GM10248 (cell line): ENCODE results near the gene ELMOD1.

Experiments used
- CTCF ChIA-PET: fragments of 300-600 bp; sonication (Branson Sonifier 250); formaldehyde crosslinking; extraction: SDS; loops from one replicate; lab custom pipeline; 2021; ENCODE audit warnings: antibody characterized with exemption; lab: Yijun Ruan, JAX
- POLR2A ChIA-PET: fragments of 350-650 bp; sonication (Branson Sonifier 250); formaldehyde crosslinking; extraction: SDS; loops from one replicate; lab custom pipeline; 2020; ENCODE audit warnings: antibody characterized with exemption; lab: Yijun Ruan, JAX
- DNase-seq: peaks from one replicate; pipeline ENCODE4 v3.0.0; 2012; ENCODE audit errors: extremely low spot score
- TF ChIP-seq, protein P1 (sequence below): IDR thresholded peaks from 2 replicates; pipeline ENCODE4 v1.5.1; 2012; ENCODE audit warnings: mild to moderate bottlenecking, low read depth; ENCODE audit errors: extremely low read depth, missing control alignments, control extremely low read depth

The ELMOD1 gene

DNA sequence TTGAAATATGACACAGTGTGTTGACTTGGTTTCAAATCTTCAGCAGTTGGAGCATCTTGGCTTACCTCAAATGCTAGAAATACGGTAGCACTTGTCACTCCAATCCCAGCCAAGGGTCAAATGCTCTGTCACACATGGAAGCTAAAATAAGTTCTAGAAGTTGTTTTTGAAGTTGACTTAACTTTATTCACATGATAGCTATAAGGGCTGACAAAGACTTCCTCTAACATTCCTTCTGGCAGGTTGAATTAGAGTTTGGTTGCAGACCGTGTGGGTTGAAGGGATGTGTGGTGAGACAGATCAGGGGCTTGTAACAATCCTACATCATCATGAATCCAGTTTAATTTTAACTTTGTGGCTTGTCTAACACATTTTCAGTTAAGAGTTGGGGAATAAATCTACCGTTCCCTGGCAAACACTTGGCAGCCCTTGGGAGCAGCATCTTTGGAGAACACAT, 116.3 kb downstream of the ELMOD1 start:
- ChIA-PET CTCF (interaction anchor here (0.8 to 1.4 kb wide), 2 partner anchors 19 to 54 kb away, joined by 3 to 4 read pairs; no protein-coding TSS in a partner anchor), POLR2A (no interaction called here)
- TF ChIP-seq, protein P1, sequence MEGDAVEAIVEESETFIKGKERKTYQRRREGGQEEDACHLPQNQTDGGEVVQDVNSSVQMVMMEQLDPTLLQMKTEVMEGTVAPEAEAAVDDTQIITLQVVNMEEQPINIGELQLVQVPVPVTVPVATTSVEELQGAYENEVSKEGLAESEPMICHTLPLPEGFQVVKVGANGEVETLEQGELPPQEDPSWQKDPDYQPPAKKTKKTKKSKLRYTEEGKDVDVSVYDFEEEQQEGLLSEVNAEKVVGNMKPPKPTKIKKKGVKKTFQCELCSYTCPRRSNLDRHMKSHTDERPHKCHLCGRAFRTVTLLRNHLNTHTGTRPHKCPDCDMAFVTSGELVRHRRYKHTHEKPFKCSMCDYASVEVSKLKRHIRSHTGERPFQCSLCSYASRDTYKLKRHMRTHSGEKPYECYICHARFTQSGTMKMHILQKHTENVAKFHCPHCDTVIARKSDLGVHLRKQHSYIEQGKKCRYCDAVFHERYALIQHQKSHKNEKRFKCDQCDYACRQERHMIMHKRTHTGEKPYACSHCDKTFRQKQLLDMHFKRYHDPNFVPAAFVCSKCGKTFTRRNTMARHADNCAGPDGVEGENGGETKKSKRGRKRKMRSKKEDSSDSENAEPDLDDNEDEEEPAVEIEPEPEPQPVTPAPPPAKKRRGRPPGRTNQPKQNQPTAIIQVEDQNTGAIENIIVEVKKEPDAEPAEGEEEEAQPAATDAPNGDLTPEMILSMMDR, result no peak
- DNase-seq, result no peak

DNA sequence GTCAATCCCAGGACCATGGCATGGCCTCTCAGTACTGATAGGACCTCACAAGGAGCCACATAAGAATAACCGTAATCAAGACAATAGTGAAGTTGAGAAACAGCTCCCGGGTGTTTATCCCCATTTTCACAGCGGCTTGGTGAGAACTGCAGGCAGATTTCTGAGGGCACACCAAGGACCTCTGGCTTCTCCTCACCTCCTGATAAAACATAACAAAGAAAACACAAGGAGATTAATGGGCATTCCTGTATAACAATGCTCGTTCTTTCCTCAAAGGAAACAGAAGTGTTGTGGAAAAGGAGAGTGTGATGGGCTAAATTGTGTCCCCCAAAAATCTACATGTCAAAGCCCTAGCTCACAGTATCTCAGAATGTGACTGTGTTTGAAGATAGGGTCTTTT, 116.9 kb downstream of the ELMOD1 start:
- POLR2A ChIA-PET, result no interaction called here
- DNase-seq, result no peak
- CTCF ChIA-PET, result interaction anchor here (1.4 kb wide), 1 partner anchor 19 kb away, joined by 4 read pairs; no protein-coding TSS in a partner anchor
- TF ChIP-seq, protein P1, result no peak

DNA sequence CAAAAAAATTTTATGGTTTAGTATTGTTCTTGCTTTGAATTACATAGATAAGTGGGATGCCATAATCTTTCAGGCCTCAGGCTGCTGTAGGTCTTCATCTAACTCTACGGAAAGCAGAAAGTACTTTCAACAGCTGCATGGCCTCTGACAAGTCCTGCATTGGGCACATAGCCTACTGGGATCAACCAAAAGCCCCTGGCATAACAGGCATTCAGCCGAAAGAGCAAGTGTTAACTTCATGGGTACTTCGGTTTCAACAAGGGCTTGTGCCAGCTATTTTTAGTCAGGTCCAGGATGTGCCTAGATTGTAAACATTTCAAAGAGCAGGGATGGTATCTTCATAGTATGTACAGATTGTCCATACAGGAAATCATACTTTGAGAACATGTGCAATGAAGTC, 117.8 kb downstream of the ELMOD1 start:
- CTCF ChIA-PET, result interaction anchor here (2.2 kb wide), 1 partner anchor 19 kb away, joined by 8 read pairs; no protein-coding TSS in a partner anchor
- TF ChIP-seq, protein P1, result no peak
- no peak for DNase-seq
- POLR2A ChIA-PET, result no interaction called here

DNA sequence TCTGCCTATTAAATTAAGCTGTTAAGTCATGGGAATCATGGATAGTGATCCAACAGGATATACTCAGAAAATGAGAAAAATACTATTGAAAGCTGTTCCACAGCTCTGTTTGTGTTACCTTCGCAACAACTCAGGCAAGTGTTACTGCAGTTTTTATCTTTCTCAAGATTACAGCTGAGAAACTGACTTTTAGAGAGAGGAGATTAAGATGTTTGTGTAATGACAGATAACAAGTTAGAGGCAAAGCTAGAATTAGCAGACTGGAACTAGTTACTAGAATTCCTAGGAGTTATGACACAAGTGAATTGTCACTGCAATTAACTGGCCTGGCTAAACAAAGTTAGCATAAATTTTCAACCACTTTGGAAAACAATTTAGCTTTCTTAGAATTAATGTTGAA, 119.4 kb downstream of the ELMOD1 start:
- ChIA-PET POLR2A (no interaction called here), CTCF (interaction anchor here (0.7 to 2.2 kb wide), 5 partner anchors 9 to 147 kb away, joined by 3 to 8 read pairs (median 5); no protein-coding TSS in a partner anchor)
- DNase-seq, result no peak
- TF ChIP-seq, protein P1, result no peak

DNA sequence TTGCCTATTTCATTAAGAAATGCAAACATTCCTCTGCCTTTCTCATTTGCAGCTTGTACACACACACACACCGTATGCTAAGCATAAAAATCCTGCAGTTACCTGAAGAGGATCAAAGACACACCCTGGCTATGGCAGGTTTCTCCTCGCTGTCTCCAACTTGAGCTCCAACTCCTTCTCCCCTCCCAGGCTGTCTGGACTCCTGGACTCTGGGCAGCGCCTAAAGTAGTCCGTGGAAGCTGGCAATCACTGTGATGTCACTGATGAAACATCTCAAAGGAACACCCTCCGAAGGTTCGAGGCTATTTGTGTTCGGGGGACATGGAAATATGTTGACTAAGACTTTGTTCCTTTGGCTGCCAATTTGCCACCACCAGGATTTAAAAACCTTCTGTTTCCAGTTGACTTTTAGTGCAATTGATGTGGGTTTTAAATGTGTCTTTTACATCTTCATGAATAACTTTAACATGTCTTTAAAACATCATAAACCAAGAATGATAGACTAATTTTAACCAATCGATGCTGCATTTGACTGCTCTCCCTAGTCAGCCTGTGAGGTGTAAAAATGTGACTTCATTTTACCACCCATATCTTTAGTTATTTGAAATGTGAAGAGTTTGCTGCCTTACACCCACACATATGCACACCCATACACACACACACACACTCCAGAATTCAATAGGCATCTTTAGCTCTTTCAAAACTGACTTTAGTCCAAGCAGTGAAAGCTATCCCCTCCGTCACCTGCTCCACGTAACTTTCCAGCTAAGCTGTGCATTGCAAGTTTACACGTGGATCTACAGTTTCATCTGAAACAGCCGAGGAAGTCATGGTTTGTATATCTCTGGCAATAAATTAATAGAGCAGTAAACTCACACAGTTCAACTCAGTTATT, 121.2 kb downstream of the ELMOD1 start, which contains the start of gene SLN:
Gene SLN, minus strand, starts transcription at position 196 of the 895 bp plus-strand sequence.
- TF ChIP-seq, protein P1, result no peak
- no peak for DNase-seq
- ChIA-PET CTCF (interaction anchor here (1.3 kb wide), 1 partner anchor 10 kb away, joined by 5 read pairs; no protein-coding TSS in a partner anchor), POLR2A (interaction anchor here (0.6 kb wide), 1 partner anchor 49 kb away, joined by 5 read pairs; no protein-coding TSS in a partner anchor)

DNA sequence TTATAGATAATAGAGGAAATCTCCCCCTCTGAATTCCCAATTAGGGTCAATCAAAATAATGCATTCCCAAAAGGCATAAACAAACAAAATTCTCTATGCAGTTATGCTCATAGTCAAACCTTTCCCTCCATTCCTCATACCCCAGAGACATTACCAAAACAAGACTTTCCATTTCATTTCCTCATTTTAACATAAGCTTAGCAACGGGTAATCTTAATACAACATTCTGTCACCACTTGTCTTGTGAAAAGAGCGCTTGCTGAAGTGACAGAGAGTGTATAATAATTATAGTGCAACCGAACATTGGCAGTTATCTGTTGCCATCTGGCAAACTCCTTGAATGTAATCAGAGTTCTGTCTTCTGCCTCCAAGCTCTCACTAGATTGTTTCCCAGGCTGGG, 122.1 kb downstream of the ELMOD1 start:
- CTCF ChIA-PET, result interaction anchor here (1.4 to 1.7 kb wide), 2 partner anchors 62 to 162 kb away, joined by 3 read pairs; no protein-coding TSS in a partner anchor
- TF ChIP-seq, protein P1, result no peak
- no peak for DNase-seq
- POLR2A ChIA-PET, result interaction anchor here (0.6 kb wide), 1 partner anchor 48 kb away, joined by 5 read pairs; no protein-coding TSS in a partner anchor
